Stimulated activated CD4-positive, alpha-beta T cell treated with anti-CD3 and anti-CD28 coated beads, Interleukin-4, amount 100 ng/mL, for 48 hours (primary cell): Measurements from ENCODE around the gene WNT5B.
"Not testable (repeated sequence)": the region's sequence is repeated elsewhere in the genome, so short reads cannot be mapped to it uniquely, and the experiment has no call there.

Source experiments
- DNase-seq, 2 donors: peaks; one replicate each; pipeline ENCODE4 v3.0.0-alpha.2; 2020; ENCODE audit warnings: low read depth in 2 of 2

The WNT5B gene

GRCh38 chr12:1690578-1691122 is 61.6 kb downstream of the WNT5B start, which contains the start of gene ADIPOR2:
Gene ADIPOR2, plus strand, starts transcription at chr12:1691070. Its CDS starts 63,274 bp downstream, at chr12:1754344.
- peak; percentile 86 to 92 for DNase-seq

- peak; percentile 9 to 11 for DNase-seq
Measured at GRCh38 chr12:1691123-1692007, 62.3 kb downstream of the WNT5B start.

GRCh38 chr12:1692226-1692625 is 63.2 kb downstream of the WNT5B start:
- DNase-seq, result no peak

GRCh38 chr12:1692895-1693610 is 64.0 kb downstream of the WNT5B start:
- DNase-seq, result no peak

- not testable (repeated sequence) for DNase-seq
Measured at GRCh38 chr12:1695097-1695496, 66.1 kb downstream of the WNT5B start.

- DNase-seq, result no peak
Measured at GRCh38 chr12:1695886-1696670, 67.0 kb downstream of the WNT5B start.

GRCh38 chr12:1696800-1697199 is 67.8 kb downstream of the WNT5B start:
- no peak for DNase-seq
